ENCODE data around the gene TMEM80. TPM values are rescaled to one million over a fixed set of nuclear protein-coding genes. Genes with fewer than 3 reads are reported as not detected.

Gene TMEM80
- total and polyA plus RNA-seq, 2 of the 8 experiments (the other 6 are each of a cell fraction or from before 2014, with no cell fraction given), result 8.0 to 16.3 TPM

DNA sequence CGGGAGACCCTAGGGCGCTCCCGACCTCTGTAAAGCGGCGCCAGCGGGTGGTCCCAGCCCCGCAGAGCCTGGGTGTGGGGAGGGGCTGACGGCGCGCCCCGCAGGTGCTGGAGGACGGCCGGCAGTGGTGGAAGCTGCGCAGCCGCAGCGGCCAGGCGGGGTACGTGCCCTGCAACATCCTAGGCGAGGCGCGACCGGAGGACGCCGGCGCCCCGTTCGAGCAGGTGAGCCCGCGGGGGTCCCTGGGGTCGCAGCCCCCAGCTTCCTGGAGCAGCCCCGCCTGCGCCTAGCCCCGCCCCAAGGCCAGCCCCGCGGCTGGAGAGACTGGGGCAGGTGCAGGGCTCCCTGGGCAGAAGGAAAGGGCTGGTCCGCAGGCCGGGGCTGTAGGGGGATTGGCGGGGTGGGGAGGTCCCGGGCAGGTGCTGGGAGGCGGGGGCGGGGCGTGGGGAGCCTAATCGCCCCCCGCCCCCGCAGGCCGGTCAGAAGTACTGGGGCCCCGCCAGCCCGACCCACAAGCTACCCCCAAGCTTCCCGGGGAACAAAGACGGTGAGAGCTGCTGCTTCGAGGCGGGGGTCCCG lies 30.1 kb downstream of the TMEM80 start (continued):
- no peak for TF ChIP-seq FOSL1 (IDR thresholded peaks at IDR 0.05; ENCODE audit: insufficient read depth, low read depth, low read length)
- TF ChIP-seq, protein P1, sequence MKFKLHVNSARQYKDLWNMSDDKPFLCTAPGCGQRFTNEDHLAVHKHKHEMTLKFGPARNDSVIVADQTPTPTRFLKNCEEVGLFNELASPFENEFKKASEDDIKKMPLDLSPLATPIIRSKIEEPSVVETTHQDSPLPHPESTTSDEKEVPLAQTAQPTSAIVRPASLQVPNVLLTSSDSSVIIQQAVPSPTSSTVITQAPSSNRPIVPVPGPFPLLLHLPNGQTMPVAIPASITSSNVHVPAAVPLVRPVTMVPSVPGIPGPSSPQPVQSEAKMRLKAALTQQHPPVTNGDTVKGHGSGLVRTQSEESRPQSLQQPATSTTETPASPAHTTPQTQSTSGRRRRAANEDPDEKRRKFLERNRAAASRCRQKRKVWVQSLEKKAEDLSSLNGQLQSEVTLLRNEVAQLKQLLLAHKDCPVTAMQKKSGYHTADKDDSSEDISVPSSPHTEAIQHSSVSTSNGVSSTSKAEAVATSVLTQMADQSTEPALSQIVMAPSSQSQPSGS (IDR thresholded peaks at IDR 0.05; ENCODE audit: low read length), result no peak
